ENCODE measurements around the gene SPATA46. TPM values are rescaled to one million over a fixed set of nuclear protein-coding genes. Genes with fewer than 3 reads are reported as not detected.

Gene SPATA46
- total and polyA plus RNA-seq, 11 donors = not detected

- WGBS, 4 donors = 94 to 98% (median 96%) methylated on average over 5 of the region's 5 CpGs
- Histone ChIP-seq H3K9me3 (no peaks in the 10 kb centered on the region), H3K36me3 (peaks cover 0 to 4% (median 0%) of the 10 kb centered on the region in 9 donors), H3K27me3 (no peaks in the 10 kb centered on the region), H3K4me1 (peaks cover 0 to 3% (median 0%) of the 10 kb centered on the region in 12 donors), H3K27ac (no peak overlapping the region), H3K4me3 (no peak overlapping the region)
- TF ChIP-seq POLR2A (IDR thresholded peaks at IDR 0.05) (no peak), CTCF (IDR thresholded peaks at IDR 0.05) (no peak)
- DNase-seq (no peak), ATAC-seq (no peak)
- intact Hi-C loops (cut with DNase I) = no loop called here
Measured at GRCh38 chr1:162361349-162361748, 15.3 kb downstream of the SPATA46 start.

GRCh38 chr1:162360874-162361260 is 15.8 kb downstream of the SPATA46 start:
- peaks cover 0 to 7% (median 0%) of the 10 kb centered on the region in 9 donors for H3K36me3 ChIP-seq
- DNase-seq = no peak
- H3K4me3 ChIP-seq = no peak overlapping the region
- H3K9me3 ChIP-seq = no peaks in the 10 kb centered on the region
- ATAC-seq = no peak
- no peaks in the 10 kb centered on the region for H3K27me3 ChIP-seq
- H3K4me1 ChIP-seq = peaks cover 0 to 3% (median 0%) of the 10 kb centered on the region in 12 donors
- 95 to 100% (median 97%) methylated on average over 4 of the region's 4 CpGs for WGBS, 4 donors
- no peak overlapping the region for H3K27ac ChIP-seq
- no peak for TF ChIP-seq POLR2A (IDR thresholded peaks at IDR 0.05)
- TF ChIP-seq CTCF (IDR thresholded peaks at IDR 0.05) = no peak
- intact Hi-C loops (cut with DNase I) = no loop called here

GRCh38 chr1:162360237-162360873 is 16.3 kb downstream of the SPATA46 start:
- H3K4me1 ChIP-seq = peaks cover 0 to 3% (median 0%) of the 10 kb centered on the region in 12 donors
- no peaks in the 10 kb centered on the region for H3K9me3 ChIP-seq
- H3K4me3 ChIP-seq = no peak overlapping the region
- DNase-seq (no peak), ATAC-seq (no peak)
- H3K27me3 ChIP-seq = no peaks in the 10 kb centered on the region
- H3K27ac ChIP-seq = no peak overlapping the region
- intact Hi-C loops (cut with DNase I) = no loop called here
- peaks cover 0 to 7% (median 0%) of the 10 kb centered on the region in 9 donors for H3K36me3 ChIP-seq
- no peak for TF ChIP-seq POLR2A (IDR thresholded peaks at IDR 0.05)
- no peak for TF ChIP-seq CTCF (IDR thresholded peaks at IDR 0.05)
- WGBS, 4 donors = 93 to 97% (median 96%) methylated on average over 9 to 10 of the region's 10 CpGs

DNA sequence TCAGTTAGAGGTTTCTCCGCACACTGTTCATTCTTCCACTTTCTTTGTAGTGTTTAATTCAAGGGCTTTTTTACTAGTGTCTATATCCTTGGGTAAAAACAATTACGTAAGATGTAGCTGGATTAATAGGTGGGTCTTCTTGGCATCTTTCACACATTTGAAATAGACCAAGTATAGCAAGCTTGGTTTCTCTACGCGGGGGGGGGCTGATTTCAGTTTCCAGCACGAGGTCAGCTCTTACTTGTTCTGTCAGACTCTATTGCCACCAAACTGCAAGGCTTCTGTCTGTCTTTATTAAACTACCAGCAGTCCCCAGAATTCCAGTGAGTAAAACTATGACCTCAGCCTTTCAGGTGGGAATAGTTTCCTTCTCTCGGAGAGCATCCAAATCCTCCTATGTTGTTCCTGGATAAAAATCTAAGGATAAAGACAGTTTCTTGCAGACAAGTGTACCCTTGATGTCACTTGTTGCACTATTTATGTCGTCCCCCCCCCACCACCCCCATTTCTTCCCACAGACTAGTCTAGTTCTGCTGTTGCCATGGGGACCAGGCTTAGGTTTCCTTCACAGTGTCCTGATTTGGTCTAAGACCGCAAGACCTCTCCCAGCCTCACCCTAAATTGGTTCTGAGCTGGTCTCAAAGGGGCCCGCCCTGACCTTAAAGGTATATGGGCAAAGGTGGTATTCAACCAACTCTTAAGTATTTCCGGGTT is 17.0 kb downstream of the SPATA46 start:
- Histone ChIP-seq H3K4me3 (no peak overlapping the region), H3K27ac (no peak overlapping the region), H3K4me1 (peaks cover 0 to 3% (median 0%) of the 10 kb centered on the region in 12 donors), H3K36me3 (peaks cover 0 to 7% (median 0%) of the 10 kb centered on the region in 9 donors), H3K9me3 (no peaks in the 10 kb centered on the region), H3K27me3 (no peaks in the 10 kb centered on the region)
- intact Hi-C loops (cut with DNase I) = no loop called here
- ATAC-seq (no peak), DNase-seq (no peak)
- 92 to 94% (median 92%) methylated on average over 10 of the region's 10 CpGs for WGBS, 4 donors
- TF ChIP-seq POLR2A (IDR thresholded peaks at IDR 0.05) (no peak), CTCF (IDR thresholded peaks at IDR 0.05) (no peak)
